Endothelial cell of umbilical vein (primary cell): ENCODE measurements around the gene OSBPL10.

ENCODE experiments used
- POLR2AphosphoS5 ChIP-seq: IDR thresholded peaks from 2 replicates; pipeline ENCODE4 v1.6.1; 2012; ENCODE audit warnings: low read depth, mild to moderate bottlenecking, control low read depth, low read length, moderate library complexity; ENCODE audit not compliant: insufficient read depth
- TF ChIP-seq, protein P1 (sequence below), 2 donors: IDR thresholded peaks; 1 replicate in 1 of 2; 2 replicates in 1 of 2; pipeline ENCODE4 v1.5.1; 2011; ENCODE audit warnings: low read length in 2 of 2, mild to moderate bottlenecking in 2 of 2, moderate library complexity in 2 of 2, control low read depth in 1 of 2, inconsistent platforms in 1 of 2, low read depth in 1 of 2; ENCODE audit not compliant: insufficient read depth in 1 of 2; ENCODE audit errors: extremely low read depth in 1 of 2

DNA sequence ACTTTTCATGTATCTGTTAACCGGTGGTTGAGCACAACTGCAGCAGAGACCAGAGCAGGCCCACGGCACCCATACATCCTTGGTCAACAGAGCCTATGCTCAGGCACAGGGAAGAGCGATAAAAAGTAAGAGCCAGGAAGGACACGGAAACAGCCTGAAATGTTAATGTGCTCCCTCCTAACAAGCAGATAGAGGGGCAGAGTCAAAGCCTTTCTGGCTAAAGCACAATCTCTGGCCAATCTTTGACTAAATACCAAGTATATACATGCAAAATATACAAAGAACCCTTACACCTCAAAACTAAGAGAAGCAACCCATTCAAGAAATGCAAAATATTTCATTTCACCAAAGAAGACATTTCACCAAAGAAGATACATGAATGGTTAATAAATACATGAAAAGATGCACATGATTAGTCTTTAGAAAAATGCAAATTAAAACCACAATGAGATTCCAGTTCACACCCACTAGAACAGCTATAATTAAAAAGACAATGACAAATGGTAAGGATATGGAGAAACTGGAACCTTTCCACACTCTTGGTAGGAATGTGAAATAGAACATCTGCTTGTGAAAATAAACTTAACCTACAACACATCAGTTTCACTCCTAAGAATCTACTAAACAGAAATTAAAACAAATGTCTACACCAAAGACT is 88.0 kb downstream of the OSBPL10 start:
- TF ChIP-seq, protein P1, sequence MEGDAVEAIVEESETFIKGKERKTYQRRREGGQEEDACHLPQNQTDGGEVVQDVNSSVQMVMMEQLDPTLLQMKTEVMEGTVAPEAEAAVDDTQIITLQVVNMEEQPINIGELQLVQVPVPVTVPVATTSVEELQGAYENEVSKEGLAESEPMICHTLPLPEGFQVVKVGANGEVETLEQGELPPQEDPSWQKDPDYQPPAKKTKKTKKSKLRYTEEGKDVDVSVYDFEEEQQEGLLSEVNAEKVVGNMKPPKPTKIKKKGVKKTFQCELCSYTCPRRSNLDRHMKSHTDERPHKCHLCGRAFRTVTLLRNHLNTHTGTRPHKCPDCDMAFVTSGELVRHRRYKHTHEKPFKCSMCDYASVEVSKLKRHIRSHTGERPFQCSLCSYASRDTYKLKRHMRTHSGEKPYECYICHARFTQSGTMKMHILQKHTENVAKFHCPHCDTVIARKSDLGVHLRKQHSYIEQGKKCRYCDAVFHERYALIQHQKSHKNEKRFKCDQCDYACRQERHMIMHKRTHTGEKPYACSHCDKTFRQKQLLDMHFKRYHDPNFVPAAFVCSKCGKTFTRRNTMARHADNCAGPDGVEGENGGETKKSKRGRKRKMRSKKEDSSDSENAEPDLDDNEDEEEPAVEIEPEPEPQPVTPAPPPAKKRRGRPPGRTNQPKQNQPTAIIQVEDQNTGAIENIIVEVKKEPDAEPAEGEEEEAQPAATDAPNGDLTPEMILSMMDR (IDR thresholded peaks at IDR 0.05; ENCODE audit: extremely low read depth in 1 of 2, insufficient read depth in 1 of 2, low read depth in 1 of 2, low read length in 2 of 2), result no peak
- no peak for TF ChIP-seq POLR2AphosphoS5
